GM18861 (cell line): ENCODE measurements around the gene PTH1R.

Experiments
- ATAC-seq: cut with Tn5 transposase; IDR thresholded peaks from one replicate; pipeline ENCODE4 v1.9.1; 2021; ENCODE audit not compliant: unreplicated experiment

The PTH1R gene

DNA sequence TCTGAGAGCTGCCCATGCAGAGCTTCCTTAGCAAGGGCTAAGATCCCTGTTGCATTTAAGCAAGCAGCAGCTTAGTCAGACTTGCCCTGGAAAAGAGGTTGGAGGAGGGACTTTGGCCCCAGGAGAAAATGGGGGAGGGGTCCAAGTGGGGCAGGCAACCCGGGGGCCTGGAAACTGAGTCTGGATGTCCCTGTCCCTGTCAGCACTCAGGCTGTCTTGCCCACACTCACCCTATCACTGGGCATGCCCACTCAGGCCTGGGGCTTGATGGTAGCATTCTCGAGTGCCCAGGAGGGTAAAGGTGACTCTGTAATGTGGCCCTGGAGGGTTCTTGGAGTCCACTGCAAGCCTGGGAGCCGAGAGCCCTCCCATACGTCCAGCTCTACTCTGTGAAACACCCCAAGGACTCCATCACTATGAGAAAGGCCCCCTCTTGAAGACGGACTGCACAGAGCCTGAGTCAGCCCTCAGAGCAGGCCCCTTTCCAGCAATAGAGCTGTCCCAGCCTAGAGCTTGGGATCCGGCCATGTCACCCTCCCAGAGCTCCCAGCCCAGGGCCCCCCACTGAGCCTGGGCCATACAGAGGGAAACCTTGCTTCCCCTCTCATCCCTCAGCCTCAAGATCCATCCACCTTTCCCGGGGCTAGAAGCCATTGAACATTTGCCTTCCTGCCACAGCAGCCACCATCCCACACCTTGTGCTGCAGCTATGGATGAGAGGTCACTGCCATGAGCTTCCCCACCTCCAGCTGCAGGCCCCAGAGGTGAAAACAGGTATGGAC is 27.6 kb upstream of the PTH1R start:
- ATAC-seq = no peak

DNA sequence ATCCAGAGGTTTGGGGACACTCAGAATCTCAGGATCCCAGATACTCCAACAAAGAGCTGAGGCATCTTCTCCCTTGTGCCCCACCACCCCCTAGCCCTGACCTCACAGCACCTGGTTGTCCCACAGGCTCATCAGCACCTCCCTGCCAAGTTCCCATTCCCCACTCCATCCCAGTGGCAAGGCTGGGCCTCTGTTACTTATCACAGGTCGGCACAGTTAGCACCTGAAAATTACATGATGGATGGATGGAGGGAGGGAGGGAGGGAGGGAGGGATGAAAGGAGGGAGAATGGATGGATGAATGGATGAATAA is 27.1 kb upstream of the PTH1R start:
- ATAC-seq = no peak

DNA sequence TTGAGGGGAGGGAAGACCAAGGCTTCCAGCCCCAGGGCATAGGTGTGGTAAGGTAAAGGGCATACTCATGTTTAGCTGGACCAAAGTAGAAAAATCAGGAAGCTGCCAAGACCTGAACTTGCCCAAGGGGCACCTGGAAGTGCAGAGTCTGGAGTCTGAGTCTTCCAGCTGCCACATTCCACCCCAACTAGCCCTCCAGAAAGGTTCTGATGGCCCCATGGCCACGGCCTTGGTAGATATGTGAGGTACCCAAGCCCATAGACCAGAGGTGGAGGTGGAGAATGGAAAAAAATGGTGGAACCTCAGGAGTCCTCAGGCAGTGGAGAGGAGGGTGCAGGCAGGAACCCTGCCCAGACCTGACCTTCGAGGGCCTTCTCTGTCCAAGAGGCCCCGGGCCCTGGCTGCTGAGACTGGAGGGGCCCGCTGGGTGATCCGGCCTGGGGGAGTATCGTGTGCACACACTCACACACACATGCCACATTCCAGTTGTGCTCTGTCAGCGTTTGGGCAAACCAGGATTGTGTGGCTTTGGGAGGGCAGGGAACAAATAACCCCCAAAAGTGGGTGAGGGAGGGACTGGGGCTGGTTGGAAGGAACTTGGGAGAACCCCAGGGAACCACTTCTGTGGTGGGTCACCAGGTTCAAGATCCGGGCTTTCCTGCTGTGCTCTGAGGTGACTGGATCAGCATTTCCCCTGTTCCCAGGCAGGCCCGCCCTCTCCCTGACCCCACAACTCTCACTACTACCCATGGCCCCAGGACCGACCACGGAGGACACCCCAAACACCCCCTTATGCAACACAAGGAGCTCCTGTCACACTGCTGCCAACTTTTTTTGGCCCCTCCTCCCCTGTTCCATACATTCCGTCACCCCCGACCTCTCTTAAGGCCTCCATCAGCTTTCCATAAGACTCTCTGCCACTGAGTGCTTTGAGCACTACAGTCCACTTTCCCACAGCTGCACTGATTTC is 25.9 kb upstream of the PTH1R start:
- no peak for ATAC-seq

DNA sequence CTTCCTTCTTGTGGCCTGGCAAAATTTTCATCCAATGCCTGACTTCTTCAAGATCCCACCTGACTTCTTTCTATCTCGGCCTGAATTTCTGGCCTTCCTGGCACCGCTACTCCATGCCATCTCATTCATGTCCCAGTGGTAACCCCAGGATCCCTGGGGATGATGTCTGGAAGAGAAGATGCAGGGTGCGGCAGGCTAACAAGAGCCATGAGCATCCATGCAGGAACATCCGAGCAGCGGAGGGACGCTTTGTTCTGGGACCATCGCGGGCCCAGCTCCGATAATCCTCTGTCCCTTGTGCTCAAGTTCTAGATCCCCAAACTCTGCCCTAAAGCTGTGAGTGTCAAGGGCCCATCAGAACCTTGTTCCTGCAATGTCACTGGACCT is 25.2 kb upstream of the PTH1R start:
- no peak for ATAC-seq

DNA sequence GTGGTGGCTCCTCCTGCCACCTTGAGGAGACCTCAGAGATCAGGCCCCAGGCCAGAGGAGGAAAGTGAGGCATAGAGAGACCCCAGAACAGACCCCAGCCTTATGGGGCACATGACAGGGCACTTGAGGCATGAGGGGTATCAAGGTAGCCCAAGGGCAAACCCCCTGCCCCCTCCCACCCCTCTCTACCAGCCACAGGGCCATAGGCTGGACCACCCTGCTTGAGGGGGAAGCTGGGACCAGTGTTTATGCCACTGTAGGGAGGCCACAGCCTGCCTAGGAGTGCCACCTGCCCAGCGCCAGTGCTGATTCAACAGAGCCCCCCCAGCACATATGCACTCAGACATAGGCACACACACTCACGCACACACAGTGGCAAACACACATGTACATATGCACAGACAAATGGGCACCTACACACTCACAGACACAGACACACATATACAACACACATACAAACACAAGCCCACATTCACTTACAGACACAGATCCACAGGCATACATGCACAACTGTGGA is 24.6 kb upstream of the PTH1R start:
- ATAC-seq = no peak

DNA sequence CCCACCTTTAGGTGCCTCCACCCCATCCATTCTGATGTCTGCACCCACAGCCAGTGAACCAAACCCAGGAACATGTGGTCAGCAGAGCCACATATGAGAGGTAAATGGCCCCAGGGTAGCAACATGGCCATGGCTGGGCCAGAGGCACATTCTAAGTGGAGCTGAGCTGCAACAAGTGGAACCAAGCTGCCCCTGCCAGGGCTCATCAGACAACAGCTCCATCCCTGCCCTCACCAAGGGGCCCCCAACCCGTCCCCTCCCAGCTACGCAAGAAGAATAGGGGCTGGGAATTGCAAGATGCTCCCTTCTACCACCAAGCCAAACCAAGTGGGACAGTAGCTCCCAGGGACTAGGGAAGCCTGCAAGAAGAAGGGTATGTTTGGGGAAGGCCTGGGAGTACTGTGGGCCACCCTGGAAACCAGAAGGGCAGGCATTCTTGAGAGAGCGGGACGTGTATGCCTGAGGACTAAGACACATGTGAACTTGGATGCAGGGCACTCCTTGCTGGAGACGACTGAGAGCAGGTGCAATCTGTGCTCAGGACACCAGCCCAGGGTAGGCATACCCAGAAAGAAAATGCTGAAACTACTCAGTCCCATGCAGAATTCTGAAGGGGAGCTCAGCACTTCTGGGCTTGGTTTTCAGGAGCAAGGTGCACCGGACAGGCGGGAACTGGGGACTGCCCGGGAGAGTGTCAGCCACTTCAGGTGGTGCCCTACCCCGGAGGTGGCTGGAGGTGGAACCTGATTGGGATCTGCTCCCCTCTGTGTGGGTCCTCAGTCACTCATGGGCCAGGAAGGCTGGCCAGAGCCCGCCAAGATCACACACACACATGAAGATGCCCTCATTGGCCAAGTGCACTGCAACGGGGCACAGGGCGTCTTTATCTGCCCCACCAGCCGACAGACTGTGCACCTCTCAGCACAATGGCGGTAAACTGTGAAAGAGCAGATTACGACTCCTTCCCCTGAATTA is 23.8 kb upstream of the PTH1R start:
- no peak for ATAC-seq

DNA sequence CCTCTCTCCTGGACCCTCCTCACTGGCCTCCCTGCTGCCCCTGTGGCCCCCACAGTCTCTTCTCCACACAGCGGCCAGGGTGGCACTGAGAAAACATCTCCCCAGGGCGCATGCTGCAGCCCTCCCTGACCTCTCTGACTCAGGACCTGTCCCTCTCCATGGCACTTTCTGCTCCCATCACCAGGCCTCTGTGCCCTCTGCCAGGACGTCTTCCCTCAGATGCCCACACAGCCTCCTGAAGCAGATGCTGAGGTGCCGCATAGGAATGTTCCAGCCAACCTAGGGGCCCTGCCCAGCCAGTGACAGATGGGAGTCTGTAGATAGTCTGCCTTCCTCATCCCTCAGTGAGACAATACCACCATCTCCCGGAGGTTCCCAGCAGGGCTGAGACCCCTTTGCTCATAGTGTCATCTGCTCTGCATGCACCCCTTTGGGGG is 22.9 kb upstream of the PTH1R start:
- no peak for ATAC-seq

DNA sequence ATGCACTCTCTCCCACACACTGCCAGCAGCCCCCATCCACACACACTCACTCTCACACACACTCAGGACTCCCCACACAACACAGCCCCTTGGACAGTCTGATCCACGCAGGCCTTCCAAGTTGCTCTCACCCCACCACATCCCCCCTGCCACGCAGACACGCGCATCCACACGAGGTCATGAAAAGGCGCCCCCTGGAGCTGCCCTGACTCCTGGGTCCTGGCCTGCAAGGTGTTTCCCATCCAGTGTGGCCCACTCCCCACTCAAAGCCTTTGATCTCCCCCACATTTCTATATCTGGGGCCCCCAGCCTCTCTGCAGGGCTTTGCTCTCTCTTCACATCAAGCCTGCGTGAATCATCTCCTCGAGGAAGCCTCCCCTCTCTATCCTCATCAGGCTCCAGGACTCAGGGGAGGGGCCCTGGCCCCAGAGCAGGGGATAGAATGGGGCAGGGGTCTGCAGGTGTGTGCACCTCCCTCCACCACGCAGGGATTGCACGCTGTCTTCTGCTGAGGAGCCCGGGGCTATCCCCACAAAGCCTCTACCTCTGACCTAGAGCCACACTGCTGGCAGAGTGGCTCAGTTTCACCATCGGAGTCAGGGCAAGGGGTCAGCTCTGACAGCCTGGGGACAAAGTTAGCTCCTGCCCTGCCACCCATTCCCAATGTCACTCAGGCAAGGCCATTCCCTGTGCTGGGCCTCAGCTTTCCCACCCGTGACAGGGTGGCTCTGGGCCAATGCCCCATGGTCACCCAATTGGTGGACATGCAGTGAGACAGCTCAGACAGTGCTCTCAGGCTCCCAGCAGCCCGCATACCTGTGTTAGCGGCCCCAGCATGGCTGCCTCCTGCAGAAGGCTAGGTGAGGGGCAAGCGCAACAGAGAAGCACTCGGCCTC is 20.7 kb upstream of the PTH1R start:
- ATAC-seq = no peak

DNA sequence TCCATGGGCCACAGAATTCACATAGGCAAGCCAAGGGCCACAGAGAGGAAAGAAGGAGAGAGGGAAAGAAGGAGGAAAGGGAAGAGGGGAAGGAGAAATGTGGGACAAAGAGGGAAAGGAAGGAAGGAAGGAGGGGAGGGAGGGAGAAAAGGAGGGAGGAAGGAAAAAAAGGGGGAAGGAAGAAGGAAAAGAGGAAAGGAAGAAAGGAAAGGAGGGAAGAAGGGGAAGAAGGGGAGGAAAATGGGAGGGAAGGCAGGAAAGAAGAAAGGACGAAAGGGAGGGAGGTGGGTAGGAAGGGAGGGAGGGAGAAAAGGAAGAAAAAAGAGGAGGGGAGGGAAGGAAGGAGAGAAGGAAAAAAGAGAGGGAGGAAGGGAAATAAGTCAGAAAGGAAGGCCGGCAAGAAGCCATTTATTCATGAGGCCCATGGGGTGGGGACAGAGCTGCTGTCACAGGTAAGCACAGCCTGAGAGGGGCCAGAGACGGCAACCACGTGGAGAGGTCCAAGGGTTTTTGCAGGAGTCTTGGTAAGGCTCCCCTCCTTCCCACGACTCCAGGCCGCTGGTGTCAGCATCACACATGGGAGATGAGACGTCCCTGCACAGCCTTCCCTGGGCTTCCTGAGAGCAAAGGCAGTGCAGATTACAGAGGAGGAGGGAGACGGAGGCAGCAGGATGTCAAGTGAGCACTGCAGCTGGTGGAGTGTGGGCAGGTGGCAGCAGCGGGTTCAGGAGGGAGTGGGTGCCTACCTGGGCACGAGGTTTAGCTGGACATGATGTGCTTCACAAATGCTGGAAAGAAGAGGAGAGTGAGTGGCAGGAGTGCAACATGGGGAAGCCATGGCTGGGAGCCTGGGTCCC is 19.8 kb upstream of the PTH1R start:
- ATAC-seq = no peak

DNA sequence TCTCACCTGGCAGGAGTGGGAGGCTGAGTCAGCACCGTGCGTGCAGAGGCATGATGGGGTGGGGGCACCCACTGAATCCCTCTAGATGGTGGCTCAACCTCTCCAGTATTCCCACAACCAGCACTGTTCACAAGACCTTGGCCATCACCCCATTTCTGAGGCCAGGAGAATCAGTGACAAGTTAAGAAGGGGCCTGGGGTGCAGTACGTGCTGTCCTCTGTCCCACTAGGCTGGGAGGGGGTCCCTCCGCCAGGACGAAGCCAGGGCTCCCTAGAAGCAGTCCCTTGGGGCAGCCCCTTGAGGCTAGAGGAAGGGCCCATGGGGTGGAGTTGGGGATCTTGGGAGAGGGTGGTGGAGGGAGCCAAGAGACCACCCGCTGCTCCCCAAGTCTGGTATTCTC is 19.1 kb upstream of the PTH1R start:
- no peak for ATAC-seq

DNA sequence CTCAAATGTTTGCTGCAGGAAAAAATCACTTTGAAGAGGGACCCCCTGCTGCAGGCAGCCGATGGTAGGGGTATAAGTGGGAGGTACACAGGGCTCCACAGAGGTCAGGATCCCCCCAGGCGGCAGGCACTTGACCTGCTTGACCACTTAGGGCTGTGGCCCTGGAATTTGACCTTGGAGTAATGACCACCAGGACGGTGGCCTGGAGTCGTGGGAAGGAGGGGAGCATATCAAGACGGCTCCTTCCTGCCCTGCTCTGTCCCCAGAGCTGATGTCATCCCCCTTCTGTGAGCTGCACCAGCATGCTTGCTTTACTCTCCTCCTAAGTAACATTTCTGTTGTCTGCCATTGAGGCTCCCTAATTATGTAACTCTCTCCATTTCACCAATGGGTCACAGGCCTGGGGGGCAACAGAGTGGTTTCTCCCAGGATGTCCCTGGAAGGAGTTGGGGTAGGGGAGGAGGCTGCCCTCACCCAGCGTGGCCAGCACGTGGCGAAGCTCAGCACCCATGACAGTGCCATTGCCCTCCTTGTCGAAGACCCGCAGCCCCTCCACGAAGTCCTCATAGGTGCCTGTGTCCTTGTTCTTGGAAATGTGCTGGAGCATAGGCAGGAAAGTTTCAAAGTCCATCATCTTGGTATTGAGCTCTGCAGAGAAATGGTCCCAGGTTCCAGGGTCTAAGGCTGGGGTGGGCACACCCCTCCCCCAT is 18.4 kb upstream of the PTH1R start:
- no peak for ATAC-seq

DNA sequence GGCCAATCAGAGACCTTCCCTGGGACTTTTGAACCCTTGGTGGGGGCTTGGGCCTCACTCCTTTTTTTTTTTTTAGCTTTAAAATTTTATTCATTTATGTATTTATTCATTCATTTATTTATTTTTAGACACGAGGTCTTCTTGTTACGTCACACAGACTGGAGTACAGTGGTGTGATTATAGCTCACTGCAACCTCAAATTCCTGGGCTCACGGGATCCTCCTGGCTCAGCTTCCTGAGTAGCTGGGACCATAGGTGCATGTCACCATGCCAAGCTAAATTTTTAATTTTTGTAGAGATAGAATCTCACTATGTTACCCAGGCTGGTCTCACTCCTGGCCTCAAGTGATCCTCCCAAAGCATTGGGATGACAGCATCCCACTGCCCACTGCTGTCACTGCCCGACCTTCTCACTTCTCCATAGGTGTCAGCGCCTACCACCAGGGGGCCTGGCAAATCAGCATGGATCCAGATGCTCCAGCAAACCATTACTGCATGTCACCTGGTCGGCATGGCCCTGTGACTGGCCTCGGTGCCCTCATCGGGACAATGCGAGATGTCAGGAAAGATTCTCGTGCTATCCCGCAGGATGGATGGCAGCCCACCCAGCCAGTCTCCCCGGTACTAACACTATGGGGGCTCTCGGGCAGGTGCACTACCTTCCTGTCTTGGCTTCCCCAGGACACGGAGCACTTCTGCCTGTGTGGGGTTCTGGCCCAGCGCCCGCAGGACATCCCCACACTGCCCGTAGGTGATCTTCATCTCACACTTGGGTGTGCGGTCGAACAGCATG is 17.3 kb upstream of the PTH1R start:
- ATAC-seq = no peak

DNA sequence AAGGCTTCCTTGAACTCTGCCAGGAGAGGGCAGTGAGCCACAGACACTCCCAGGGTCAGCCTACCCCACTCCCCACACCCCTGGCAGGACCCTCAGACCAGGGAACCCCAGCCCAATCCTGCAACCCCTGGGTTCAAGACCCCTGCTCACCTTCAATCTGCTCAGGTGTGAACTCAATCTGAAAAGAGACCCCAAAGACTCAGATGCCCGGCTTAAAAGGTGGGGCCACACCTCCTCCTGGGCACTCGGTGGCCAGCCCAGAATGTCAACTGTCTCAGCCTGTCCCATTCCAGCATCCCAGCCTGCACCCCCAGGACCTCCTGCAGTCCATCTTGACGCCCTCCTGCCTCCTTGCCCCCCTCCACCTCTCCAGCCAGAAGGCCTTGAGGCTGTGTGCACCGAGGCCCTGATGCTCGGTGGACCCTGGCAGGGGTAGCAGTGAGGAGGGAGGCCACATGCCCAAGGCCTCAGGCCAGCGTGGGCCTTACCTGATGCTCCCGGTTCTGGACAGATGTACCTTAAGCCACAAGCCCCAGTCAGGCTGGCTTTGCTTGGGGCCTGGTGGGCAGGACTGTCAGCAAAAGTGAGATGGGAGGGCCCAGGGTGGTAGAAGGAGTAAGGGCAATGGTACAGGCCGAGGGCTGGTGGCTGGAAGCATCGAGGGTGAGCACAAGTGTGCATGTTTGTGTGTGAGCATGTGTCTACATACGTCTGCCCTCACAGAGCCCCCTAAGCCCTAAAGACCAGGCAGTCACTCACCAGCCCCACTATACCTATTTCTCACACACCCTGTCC is 16.5 kb upstream of the PTH1R start:
- ATAC-seq = no peak

DNA sequence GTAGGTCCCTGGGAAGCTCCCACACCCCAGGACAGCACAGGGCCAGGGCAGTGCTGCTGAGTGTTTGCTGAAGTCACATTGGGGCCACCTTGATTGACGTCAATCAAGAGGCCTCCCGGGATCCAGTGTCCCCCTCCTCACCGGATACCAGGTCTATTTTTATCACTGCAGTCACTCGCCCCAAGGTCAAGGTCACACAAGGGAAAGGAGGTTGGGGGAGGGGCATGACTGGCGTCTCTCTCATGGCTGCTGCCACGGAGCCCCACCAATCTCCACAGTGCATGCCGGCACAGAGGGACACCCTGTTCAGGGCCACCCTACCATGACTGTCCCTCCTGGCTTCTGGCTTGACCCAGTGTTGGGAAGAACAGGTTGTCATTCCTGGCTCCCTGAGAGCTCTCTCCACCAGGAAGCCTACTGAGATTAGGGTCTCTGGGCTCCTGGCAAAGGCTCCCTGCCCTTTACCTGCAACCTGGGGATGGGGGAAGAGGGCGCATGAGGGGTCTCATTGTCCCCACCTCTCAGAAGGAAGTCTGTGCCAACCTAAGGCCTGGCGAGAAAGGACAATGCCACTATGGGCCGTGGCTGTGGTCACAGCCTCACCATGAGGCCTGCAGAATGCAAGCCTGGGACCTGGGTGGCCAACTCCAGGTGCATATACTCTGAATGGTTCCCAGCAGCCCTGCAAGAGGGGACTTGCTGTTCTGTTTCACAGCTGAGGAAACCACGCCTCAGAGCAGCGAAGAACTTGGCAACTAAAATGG is 15.7 kb upstream of the PTH1R start:
- ATAC-seq = no peak

DNA sequence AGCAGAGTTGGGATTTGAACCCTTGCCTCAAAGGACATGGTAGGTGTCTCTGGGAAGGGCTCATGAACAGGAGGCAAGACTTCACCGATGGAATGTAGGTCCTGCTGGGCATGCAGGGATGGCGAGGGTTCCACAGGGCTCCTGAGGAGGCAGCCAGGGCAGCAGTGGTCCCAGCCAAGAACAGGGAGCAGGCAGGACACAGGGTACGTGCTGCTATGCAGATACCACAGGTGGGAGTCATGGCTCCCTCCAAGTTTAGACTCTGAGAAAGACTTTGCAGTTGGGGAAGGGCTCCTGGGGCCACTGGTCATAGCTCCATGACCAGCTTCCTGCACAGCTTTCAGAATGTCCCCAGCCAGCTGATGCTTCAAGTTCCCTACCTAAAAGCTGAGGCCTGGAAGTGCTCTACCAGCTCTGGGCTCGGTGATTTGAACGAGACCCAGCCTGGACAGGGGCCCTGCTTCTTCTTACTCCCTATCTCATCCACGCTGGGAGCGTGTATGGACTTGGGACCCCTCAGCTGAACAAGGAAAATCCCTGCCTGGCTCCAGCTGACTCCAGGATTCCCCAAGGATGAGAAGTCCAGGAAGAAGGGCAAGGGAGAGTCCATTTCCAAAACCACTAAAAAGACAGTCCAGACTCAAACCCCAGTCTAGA is 15.0 kb upstream of the PTH1R start:
- no peak for ATAC-seq
